ENCODE results near the gene LMTK2.

- no peak for TF ChIP-seq CTCF (IDR thresholded peaks at IDR 0.05)
- no peak for TF ChIP-seq POLR2A (IDR thresholded peaks at IDR 0.05)
Observed at GRCh38 chr7:98225913-98226614, 119.4 kb downstream of the LMTK2 start.
